MM.1S (cell line): ENCODE measurements around the gene DNAJB1.

Experiments
- DNase-seq: peaks from one replicate; pipeline ENCODE4 v3.0.0-alpha.2; 2015
- H2AFZ ChIP-seq: fragments of 300-600 bp; sonication (generic); 2 replicates; pipeline ENCODE4 v1.6.0; 2016; ENCODE audit warnings: antibody characterized with exemption, low read length
- H3F3A ChIP-seq: fragments of 300-600 bp; sonication (generic); 2 replicates; pipeline ENCODE4 v1.6.1; 2016; ENCODE audit warnings: mild to moderate bottlenecking, antibody characterized with exemption, low read length, moderate library complexity, mixed read lengths; ENCODE audit not compliant: insufficient read depth
- H3K27ac ChIP-seq: fragments of 300-600 bp; sonication (generic); 2 replicates; pipeline ENCODE4 v1.5.1; 2016; ENCODE audit warnings: mild to moderate bottlenecking, low read length
- H3K27me3 ChIP-seq: fragments of 300-600 bp; sonication (generic); replicated peaks from 2 replicates; pipeline ENCODE4 v1.6.0; 2016; ENCODE audit warnings: low read length; ENCODE audit not compliant: insufficient read depth
- H3K36me3 ChIP-seq: fragments of 300-600 bp; sonication (generic); replicated peaks from 2 replicates; pipeline ENCODE4 v1.6.1; 2016; ENCODE audit warnings: mild to moderate bottlenecking, low read length, mixed read lengths; ENCODE audit not compliant: insufficient read depth
- H3K4me1 ChIP-seq: fragments of 300-600 bp; sonication (generic); 2 replicates; pipeline ENCODE4 v1.6.1; 2016; ENCODE audit warnings: low read length, mixed read lengths
- H3K4me2 ChIP-seq: fragments of 300-600 bp; sonication (generic); 2 replicates; pipeline ENCODE4 v1.6.0; 2016; ENCODE audit warnings: low read depth, low read length
- H3K4me3 ChIP-seq: fragments of 300-600 bp; sonication (generic); 2 replicates; pipeline ENCODE4 v1.5.1; 2016; ENCODE audit warnings: low read length, mixed read lengths
- H3K79me2 ChIP-seq: fragments of 300-600 bp; sonication (generic); 2 replicates; pipeline ENCODE4 v1.6.1; 2016; ENCODE audit warnings: mixed run types, low read length, mixed read lengths
- H3K9ac ChIP-seq: fragments of 300-600 bp; sonication (generic); 2 replicates; pipeline ENCODE4 v1.6.1; 2016; ENCODE audit warnings: low read length, mixed read lengths
- H3K9me2 ChIP-seq: fragments of 300-600 bp; sonication (generic); replicated peaks from 2 replicates; pipeline ENCODE4 v1.6.1; 2016; ENCODE audit warnings: mild to moderate bottlenecking, low read length, mixed read lengths; ENCODE audit not compliant: insufficient read depth
- H3K9me3 ChIP-seq: fragments of 300-600 bp; sonication (generic); replicated peaks from 2 replicates; pipeline ENCODE4 v1.6.1; 2016; ENCODE audit warnings: mild to moderate bottlenecking, low read length, mixed read lengths; ENCODE audit not compliant: insufficient read depth
- H4K20me1 ChIP-seq: fragments of 300-600 bp; sonication (generic); 2 replicates; pipeline ENCODE4 v1.6.1; 2016; ENCODE audit warnings: mild to moderate bottlenecking, low read length, moderate library complexity, mixed read lengths; ENCODE audit not compliant: insufficient read depth
- CTCF ChIP-seq: fragments of 300-600 bp; sonication (generic); IDR thresholded peaks from 2 replicates; pipeline ENCODE4 v1.5.1; 2016; ENCODE audit warnings: antibody characterized with exemption, low read length, mixed read lengths
- EZH2 ChIP-seq: fragments of 300-600 bp; sonication (generic); optimal IDR thresholded peaks from 2 replicates; pipeline ENCODE3; 2017; ENCODE audit warnings: low read depth, mild to moderate bottlenecking, antibody characterized with exemption, low read length, mixed read lengths
- EZH2phosphoT487 ChIP-seq: fragments of 300-600 bp; sonication (generic); IDR thresholded peaks from 2 replicates; pipeline ENCODE4 v1.6.1; 2018; ENCODE audit warnings: antibody characterized with exemption, low read length

The DNAJB1 gene

GRCh38 chr19:14496834-14497227 lies 21.4 kb downstream of the DNAJB1 start:
- Histone ChIP-seq H3K9me2 (no peaks in the 10 kb centered on the region), H3K79me2 (no peaks in the 10 kb centered on the region), H3K4me3 (no peak overlapping the region), H3K27ac (no peak overlapping the region), H2AFZ (peak overlapping the region; percentile 94; the same call in 1 of the 2 replicates), H3F3A (peaks cover 3% of the 10 kb centered on the region; the same call in 1 of the 2 replicates), H3K36me3 (no peaks in the 10 kb centered on the region), H3K4me2 (no peak overlapping the region), H3K9ac (no peak overlapping the region), H3K27me3 (no peaks in the 10 kb centered on the region; the same call in 1 of the 2 replicates), H4K20me1 (no peaks in the 10 kb centered on the region), H3K9me3 (no peaks in the 10 kb centered on the region), H3K4me1 (no peaks in the 10 kb centered on the region)
- TF ChIP-seq EZH2 = no peak
- TF ChIP-seq EZH2phosphoT487 = no peak
- no peak for TF ChIP-seq CTCF
- DNase-seq = no peak

GRCh38 chr19:14496029-14496833 lies 22.0 kb downstream of the DNAJB1 start, which contains the start of gene GIPC1:
GIPC1 (minus strand) TSS chr19:14496127; CDS start chr19:14482976, 13,151 bp downstream.
- H3K36me3 ChIP-seq = no peaks in the 10 kb centered on the region
- H3K79me2 ChIP-seq = no peaks in the 10 kb centered on the region
- peak within 1 kb of the TSS; percentile 71 for H3K4me3 ChIP-seq
- H4K20me1 ChIP-seq = no peaks in the 10 kb centered on the region
- no peak for TF ChIP-seq EZH2phosphoT487
- TF ChIP-seq CTCF = no peak
- no peak for TF ChIP-seq EZH2
- peak within 1 kb of the TSS; percentile 83 for H3K4me2 ChIP-seq
- H3K9me3 ChIP-seq = no peaks in the 10 kb centered on the region
- no peak within 1 kb of the TSS for H3K27ac ChIP-seq
- H3K9me2 ChIP-seq = no peaks in the 10 kb centered on the region
- DNase-seq = peak; percentile 76
- H3K9ac ChIP-seq = peak within 1 kb of the TSS; percentile 36; the same call in 1 of the 2 replicates
- H3F3A ChIP-seq = peaks cover 3% of the 10 kb centered on the region; the same call in 1 of the 2 replicates
- no peaks in the 10 kb centered on the region for H3K4me1 ChIP-seq
- H2AFZ ChIP-seq = peak within 1 kb of the TSS; percentile 94
- H3K27me3 ChIP-seq = no peaks in the 10 kb centered on the region; the same call in 1 of the 2 replicates

GRCh38 chr19:14495672-14496028 lies 22.5 kb downstream of the DNAJB1 start:
- no peak for DNase-seq
- Histone ChIP-seq H3K27me3 (no peaks in the 10 kb centered on the region; the same call in 1 of the 2 replicates), H2AFZ (peak overlapping the region; percentile 36; the same call in 1 of the 2 replicates), H3K4me3 (peak overlapping the region; percentile 71), H3K36me3 (no peaks in the 10 kb centered on the region), H3K9me3 (no peaks in the 10 kb centered on the region), H3K79me2 (no peaks in the 10 kb centered on the region), H3F3A (peaks cover 3% of the 10 kb centered on the region; the same call in 1 of the 2 replicates), H4K20me1 (no peaks in the 10 kb centered on the region), H3K4me2 (peak overlapping the region; percentile 69), H3K27ac (no peak overlapping the region), H3K9me2 (no peaks in the 10 kb centered on the region), H3K4me1 (no peaks in the 10 kb centered on the region), H3K9ac (peak overlapping the region; percentile 28; the same call in 1 of the 2 replicates)
- no peak for TF ChIP-seq EZH2phosphoT487
- no peak for TF ChIP-seq EZH2
- no peak for TF ChIP-seq CTCF
